ENCODE results near the gene KRT83. TPM values are rescaled to one million over a fixed set of nuclear protein-coding genes. Genes with fewer than 3 reads are reported as not detected.
"Not testable (repeated sequence)": the region's sequence is repeated elsewhere in the genome, so short reads cannot be mapped to it uniquely, and the experiment has no call there.

KRT83 gene
- total RNA-seq, 1 donor from 2014 or later: not detected

DNA sequence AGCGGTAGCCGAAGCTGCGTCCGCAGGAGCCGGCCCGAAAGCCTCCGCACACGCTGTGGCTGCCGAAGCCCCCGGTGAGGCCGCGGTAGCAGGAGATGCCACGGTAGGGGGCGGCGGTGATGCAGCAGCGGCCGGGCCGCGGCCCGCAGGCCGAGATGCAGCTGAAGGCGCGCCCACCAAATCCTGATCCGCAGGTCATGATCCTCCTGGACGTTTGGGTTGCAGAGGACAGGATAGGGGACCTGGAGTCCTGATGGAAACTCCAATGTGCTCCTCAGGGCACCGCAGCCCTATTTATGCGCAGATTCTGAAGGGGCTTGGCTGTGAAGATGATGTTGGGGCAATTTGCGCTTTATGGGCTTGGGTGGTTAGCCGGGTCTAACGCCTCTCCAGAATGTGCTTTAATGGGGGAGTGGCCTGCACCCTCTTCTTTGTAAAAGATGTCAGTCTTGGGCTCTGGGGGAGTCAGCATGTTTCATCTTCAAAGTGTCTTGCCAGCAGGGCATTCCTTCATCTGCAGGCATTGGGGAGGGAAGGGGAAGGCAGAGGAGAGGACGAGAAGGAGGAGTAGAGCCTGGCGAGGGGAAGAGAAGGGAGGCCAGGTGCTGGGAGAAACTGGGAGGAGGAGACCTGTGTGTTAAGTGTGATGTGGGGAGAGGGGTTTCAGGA is 29.8 kb downstream of the KRT83 start, which contains the start of gene KRT81:
KRT81 (minus strand) TSS at position 268 of the 669 bp plus-strand sequence; CDS start at position 199, 69 bp downstream.
- ATAC-seq (no peak), DNase-seq (no peak)
- Histone ChIP-seq H3K9me3 (no peaks in the 10 kb centered on the region), H3K36me3 (no peaks in the 10 kb centered on the region), H3K27ac (no peak within 1 kb of the TSS), H3K27me3 (peaks cover 19% of the 10 kb centered on the region), H3K4me1 (no peaks in the 10 kb centered on the region), H3K4me3 (no peak within 1 kb of the TSS)
- TF ChIP-seq, protein P1, sequence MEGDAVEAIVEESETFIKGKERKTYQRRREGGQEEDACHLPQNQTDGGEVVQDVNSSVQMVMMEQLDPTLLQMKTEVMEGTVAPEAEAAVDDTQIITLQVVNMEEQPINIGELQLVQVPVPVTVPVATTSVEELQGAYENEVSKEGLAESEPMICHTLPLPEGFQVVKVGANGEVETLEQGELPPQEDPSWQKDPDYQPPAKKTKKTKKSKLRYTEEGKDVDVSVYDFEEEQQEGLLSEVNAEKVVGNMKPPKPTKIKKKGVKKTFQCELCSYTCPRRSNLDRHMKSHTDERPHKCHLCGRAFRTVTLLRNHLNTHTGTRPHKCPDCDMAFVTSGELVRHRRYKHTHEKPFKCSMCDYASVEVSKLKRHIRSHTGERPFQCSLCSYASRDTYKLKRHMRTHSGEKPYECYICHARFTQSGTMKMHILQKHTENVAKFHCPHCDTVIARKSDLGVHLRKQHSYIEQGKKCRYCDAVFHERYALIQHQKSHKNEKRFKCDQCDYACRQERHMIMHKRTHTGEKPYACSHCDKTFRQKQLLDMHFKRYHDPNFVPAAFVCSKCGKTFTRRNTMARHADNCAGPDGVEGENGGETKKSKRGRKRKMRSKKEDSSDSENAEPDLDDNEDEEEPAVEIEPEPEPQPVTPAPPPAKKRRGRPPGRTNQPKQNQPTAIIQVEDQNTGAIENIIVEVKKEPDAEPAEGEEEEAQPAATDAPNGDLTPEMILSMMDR (IDR thresholded peaks at IDR 0.05): no peak
- intact Hi-C loops (cut with DNase I): no loop called here

DNA sequence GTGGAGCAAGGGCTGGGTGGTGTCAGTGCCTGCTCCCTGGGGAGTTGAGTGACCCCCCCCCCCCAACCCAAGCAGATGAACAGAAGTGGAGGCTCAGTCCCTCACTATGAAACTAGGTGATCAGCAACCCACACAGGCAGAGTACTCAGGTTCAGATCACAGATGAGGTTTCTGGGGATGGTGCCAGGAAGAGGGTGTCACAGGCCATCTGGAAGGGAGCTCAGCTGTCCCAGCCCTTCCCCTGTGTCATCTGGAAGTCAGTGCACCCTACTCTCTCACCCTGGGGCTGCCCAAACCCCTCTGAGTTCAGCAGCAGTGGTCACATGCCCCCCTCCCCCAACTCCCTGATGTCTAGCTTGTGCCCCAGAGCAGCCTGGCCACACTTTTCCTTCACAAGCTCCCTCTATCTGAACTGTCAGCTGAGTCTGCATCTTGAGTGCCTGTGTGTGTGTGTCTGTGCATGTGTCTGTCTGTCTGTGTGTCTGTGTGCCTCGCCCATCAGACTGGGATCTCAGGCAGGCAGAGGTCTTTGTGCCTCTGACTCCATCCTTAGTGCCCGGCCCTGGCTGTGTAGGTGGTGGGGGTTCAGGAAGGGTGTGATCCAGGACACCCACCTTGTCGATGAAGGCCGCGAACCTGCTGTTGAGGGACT is 30.6 kb downstream of the KRT83 start:
- H3K4me3 ChIP-seq; H3K27ac ChIP-seq; DNase-seq; ATAC-seq; intact Hi-C loops (cut with DNase I); H3K9me3 ChIP-seq; H3K36me3 ChIP-seq; H3K4me1 ChIP-seq: not testable (repeated sequence)
- H3K27me3 ChIP-seq: peaks cover 19% of the 10 kb centered on the region

DNA sequence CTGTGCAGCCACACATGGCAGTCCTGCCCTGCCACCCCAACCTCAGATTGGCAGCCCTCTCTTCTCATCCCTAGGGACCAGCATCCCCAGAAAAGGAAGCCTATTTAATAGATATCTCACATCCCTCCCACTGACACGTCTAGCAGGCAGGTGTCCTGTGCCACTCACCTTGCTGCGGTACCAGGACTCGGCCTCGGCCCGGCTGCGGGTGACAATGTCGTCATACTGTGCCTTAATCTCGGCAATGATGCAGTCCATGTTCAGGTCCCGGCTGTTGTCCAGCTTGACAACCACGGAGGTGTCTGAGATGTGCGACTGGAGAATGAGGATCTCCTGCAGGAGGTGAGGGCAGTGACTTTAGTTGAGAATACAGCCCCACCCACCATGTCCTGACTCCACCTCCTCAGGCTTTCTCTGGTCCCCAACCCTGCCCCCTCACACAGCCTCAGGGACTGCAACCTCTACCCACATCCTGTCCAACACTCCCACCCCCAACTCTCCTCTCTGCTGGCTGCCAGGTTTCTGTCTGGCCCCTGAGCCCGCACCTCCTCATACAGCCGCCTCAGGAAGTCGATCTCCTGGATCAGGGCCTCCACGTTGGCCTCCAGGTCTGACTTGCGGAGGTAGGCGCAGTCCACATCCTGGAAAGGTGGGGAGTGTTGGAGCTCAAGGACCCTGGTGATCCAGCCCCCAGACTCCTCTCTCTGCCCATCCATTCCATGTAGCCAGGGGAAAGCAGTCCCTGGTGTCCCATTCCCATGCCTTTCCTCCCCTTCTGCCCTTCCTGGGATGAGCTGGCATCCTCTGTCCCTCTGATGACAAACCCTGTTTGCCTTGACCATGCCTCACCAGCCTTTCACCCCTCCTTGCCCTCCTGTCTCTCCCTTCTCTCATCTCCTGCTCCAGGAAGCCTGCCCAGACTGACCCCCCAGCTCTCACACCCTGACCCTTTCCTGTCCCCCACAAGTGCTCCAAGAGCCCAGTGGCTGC is 33.1 kb downstream of the KRT83 start:
- intact Hi-C loops (cut with DNase I); H3K4me1 ChIP-seq; H3K36me3 ChIP-seq; DNase-seq; H3K27ac ChIP-seq; H3K4me3 ChIP-seq; H3K9me3 ChIP-seq: not testable (repeated sequence)
- ATAC-seq: peak; percentile 38
- peaks cover 15% of the 10 kb centered on the region for H3K27me3 ChIP-seq

- H3K4me1 ChIP-seq; DNase-seq; ATAC-seq; H3K36me3 ChIP-seq; H3K9me3 ChIP-seq; H3K4me3 ChIP-seq; intact Hi-C loops (cut with DNase I); H3K27ac ChIP-seq; H3K27me3 ChIP-seq: not testable (repeated sequence)
- TF ChIP-seq, protein P1 (IDR thresholded peaks at IDR 0.05): peak; percentile 17
Measured at GRCh38 chr12:52286857-52287785, 34.1 kb downstream of the KRT83 start.

DNA sequence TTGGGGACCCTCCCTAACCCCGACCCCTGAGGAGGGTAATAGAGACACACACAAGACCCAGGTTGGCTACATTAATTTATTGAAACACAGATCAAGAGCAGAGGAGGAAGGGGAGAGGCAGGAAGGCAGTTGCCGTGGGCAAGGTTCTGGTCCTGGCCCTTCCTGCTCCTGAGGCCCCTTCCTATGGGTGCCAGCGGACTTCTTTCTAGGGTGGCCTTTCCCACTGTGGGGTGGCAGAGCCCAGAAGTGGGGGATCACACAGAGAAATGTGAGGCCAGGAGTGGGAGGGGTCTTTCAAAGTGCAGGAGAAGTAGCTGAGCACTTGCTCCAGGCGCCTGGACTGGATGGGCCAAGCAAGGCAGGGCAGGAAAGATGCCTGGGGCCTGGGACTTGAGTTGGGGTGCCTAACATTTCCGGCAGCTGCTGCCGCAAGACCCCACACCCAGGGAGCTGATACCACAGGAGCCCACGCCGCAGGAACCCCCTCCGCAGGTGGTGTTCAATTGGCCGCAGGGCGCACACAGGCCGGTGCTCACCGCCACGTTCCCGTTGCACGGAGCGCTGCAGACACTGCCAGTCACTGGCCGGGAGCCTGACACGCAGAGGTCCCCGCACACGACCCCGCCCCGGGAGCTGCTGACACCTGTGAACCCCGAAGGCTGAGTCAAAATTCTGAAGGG is 35.2 kb downstream of the KRT83 start:
- no peaks in the 10 kb centered on the region for H3K27me3 ChIP-seq
- DNase-seq (no peak), ATAC-seq (no peak)
- H3K36me3 ChIP-seq: no peaks in the 10 kb centered on the region
- no peak overlapping the region for H3K4me3 ChIP-seq
- H3K9me3 ChIP-seq: no peaks in the 10 kb centered on the region
- TF ChIP-seq, protein P1 (IDR thresholded peaks at IDR 0.05): no peak
- no peak overlapping the region for H3K27ac ChIP-seq
- intact Hi-C loops (cut with DNase I): no loop called here
- peaks cover 9% of the 10 kb centered on the region for H3K4me1 ChIP-seq

All from upper lobe of right lung (tissue), 1 donor.